HCT116 (cell line): ENCODE data around the gene PAQR7. TPM values are rescaled to one million over a fixed set of nuclear protein-coding genes. Genes with fewer than 3 reads are reported as not detected.

Experiments
- ATAC-seq: fragments of 200-7000 bp; cut with Tn5 transposase; 2 replicates; pipeline ENCODE4 v1.9.1; 2020; ENCODE audit warnings: mild to moderate bottlenecking, moderate library complexity
- BruUV-seq: library from RNA; stranded (reverse); fragments of 400-500 nt; replicated peaks from 2 replicates; lab custom pipeline; 2021; lab: Mats Ljungman, UMichigan
- CTCF ChIA-PET: fragments of 300-600 bp; sonication (Branson Sonifier 250); formaldehyde crosslinking; loops from one replicate; lab custom pipeline; 2021; ENCODE audit warnings: antibody characterized with exemption; lab: Charles Lee
- POLR2A ChIA-PET: fragments of 300-600, 350-600 bp; sonication (Branson Sonifier 250); formaldehyde crosslinking; loops from one replicate; lab custom pipeline; 2021; ENCODE audit warnings: antibody characterized with exemption; lab: Charles Lee
- RAD21 ChIA-PET, 2 experiments: fragments of 300-600 bp; sonication (Branson Sonifier 250); formaldehyde crosslinking; loops; one replicate each; lab custom pipeline; 2023; ENCODE audit warnings: low total read pairs in 2 of 2; ENCODE audit not compliant: uncharacterized antibody in 2 of 2, unreplicated experiment in 2 of 2, low non-redundant PET in 1 of 2; lab: Charles Lee
- DNase-seq: peaks from one replicate; pipeline ENCODE4 v3.0.0-alpha.2; 2010; ENCODE audit warnings: low read depth, low spot score
- H2AFZ ChIP-seq: fragments of 200-600 bp; shearing (Covaris generic), sonication (generic); 2 replicates; pipeline ENCODE4 v1.6.1; 2017; ENCODE audit warnings: low read depth, mixed run types, mixed read lengths, antibody characterized with exemption, low read length; ENCODE audit not compliant: poor library complexity, severe bottlenecking
- H3K27ac ChIP-seq: 2 replicates; pipeline ENCODE4 v1.5.1; 2012; ENCODE audit warnings: low read depth, low read length
- H3K27me3 ChIP-seq: fragments of 200-600 bp; sonication (generic); 2 replicates; pipeline ENCODE4 v1.6.1; 2016; ENCODE audit warnings: mixed run types, low read length, mixed read lengths; ENCODE audit not compliant: insufficient read depth
- H3K36me3 ChIP-seq, 2 experiments: fragments of 200-500 bp in 1 of 2; fragments of 200-600 bp in 1 of 2; sonication (Bioruptor generic) in 1 of 2; sonication (generic) in 1 of 2; 2 replicates each; pipeline versions ENCODE4 v1.5.1 to v1.6.1; 2014 to 2016; ENCODE audit warnings: low read length in 2 of 2, inconsistent platforms in 1 of 2, mixed read lengths in 1 of 2, mixed run types in 1 of 2; ENCODE audit not compliant: insufficient read depth in 2 of 2, control insufficient read depth in 1 of 2
- H3K4me1 ChIP-seq, 2 experiments: fragments of 200-600 bp in 1 of 2; sonication (generic) in 1 of 2; 2 replicates each; pipeline versions ENCODE4 v1.5.1 to v1.6.1; 2012 to 2017; ENCODE audit warnings: low read length in 2 of 2, inconsistent platforms in 1 of 2, mild to moderate bottlenecking in 1 of 2, mixed read lengths in 1 of 2, mixed run types in 1 of 2, moderate library complexity in 1 of 2; ENCODE audit not compliant: insufficient read depth in 2 of 2, control insufficient read depth in 1 of 2
- H3K4me2 ChIP-seq: fragments of 200-600 bp; sonication (generic); 2 replicates; pipeline ENCODE4 v1.6.1; 2017; ENCODE audit warnings: mixed run types, low read length, mixed read lengths
- H3K4me3 ChIP-seq, 2 experiments: fragments of 200-600 bp in 1 of 2; sonication (generic) in 1 of 2; replicated peaks in 1 of 2; 2 replicates each; pipeline ENCODE4 v1.5.1; 2011 to 2016; ENCODE audit warnings: low read length in 2 of 2, control low read depth in 1 of 2, low read depth in 1 of 2, mild to moderate bottlenecking in 1 of 2, mixed read lengths in 1 of 2, mixed run types in 1 of 2
- H3K79me2 ChIP-seq: fragments of 200-600 bp; sonication (generic); 2 replicates; pipeline ENCODE4 v1.6.1; 2017; ENCODE audit warnings: mild to moderate bottlenecking, mixed run types, low read length, moderate library complexity, mixed read lengths; ENCODE audit not compliant: insufficient read depth
- H3K9ac ChIP-seq: fragments of 200-600 bp; sonication (generic); 2 replicates; pipeline ENCODE4 v1.6.1; 2016; ENCODE audit warnings: low read length, mixed read lengths
- H3K9me2 ChIP-seq: fragments of 200-600 bp; sonication (generic), shearing (Covaris generic); 2 replicates; pipeline ENCODE4 v1.6.1; 2017; ENCODE audit warnings: mixed run types, mild to moderate bottlenecking, moderate library complexity; ENCODE audit not compliant: insufficient read depth
- H3K9me3 ChIP-seq, 2 experiments: fragments of 200-500 bp in 1 of 2; fragments of 200-600 bp in 1 of 2; sonication (Bioruptor generic) in 1 of 2; sonication (generic) in 1 of 2; 2 replicates each; pipeline ENCODE4 v1.6.1; 2014 to 2017; ENCODE audit warnings: low read length in 2 of 2, mixed read lengths in 2 of 2, inconsistent platforms in 1 of 2, low read depth in 1 of 2, mild to moderate bottlenecking in 1 of 2, mixed run types in 1 of 2, moderate library complexity in 1 of 2; ENCODE audit not compliant: control insufficient read depth in 1 of 2, insufficient read depth in 1 of 2
- H4K20me1 ChIP-seq: fragments of 200-600 bp; sonication (generic), shearing (Covaris generic); 2 replicates; pipeline ENCODE4 v1.6.1; 2017; ENCODE audit warnings: mixed run types, mild to moderate bottlenecking, moderate library complexity; ENCODE audit not compliant: insufficient read depth
- MAX ChIP-seq: IDR thresholded peaks from 2 replicates; pipeline ENCODE4 v1.6.1; 2012
- POLR2A ChIP-seq: IDR thresholded peaks from 2 replicates; pipeline ENCODE4 v1.7.0; 2011; ENCODE audit warnings: borderline replicate concordance; ENCODE audit not compliant: insufficient read depth, insufficient read length; ENCODE audit errors: extremely low read depth
- SIN3A ChIP-seq: IDR thresholded peaks from 2 replicates; pipeline ENCODE4 v1.6.1; 2012; ENCODE audit warnings: low read depth
- SP1 ChIP-seq: IDR thresholded peaks from 2 replicates; pipeline ENCODE4 v1.6.1; 2012; ENCODE audit warnings: low read depth
- YY1 ChIP-seq: IDR thresholded peaks from 2 replicates; pipeline ENCODE4 v1.6.1; 2011; ENCODE audit warnings: low read length, low read depth, moderate library complexity, mild to moderate bottlenecking; ENCODE audit not compliant: insufficient replicate concordance; ENCODE audit errors: extremely low read depth
- ZBTB33 ChIP-seq: IDR thresholded peaks from 2 replicates; pipeline ENCODE4 v1.6.1; 2011; ENCODE audit warnings: mild to moderate bottlenecking, low read length, moderate library complexity; ENCODE audit not compliant: insufficient replicate concordance; ENCODE audit errors: extremely low read depth
- intact Hi-C: fragments of 100-400 bp; cut with micrococcal nuclease; formaldehyde crosslinking; loops from 2 replicates; pipeline ENCODE4 v1.10.0; 2022
- total RNA-seq: library from RNA; stranded (reverse); gene quantifications from one replicate; pipeline ENCODE4 v1.2.1, GENCODE V29; 2021; ENCODE audit not compliant: unreplicated experiment

PAQR7 gene
- total RNA-seq, 1 experiment from 2014 or later: 13.1 TPM

- H3K9me2 ChIP-seq: no peaks in the 10 kb centered on the region; the same call in 1 of the 2 replicates
- H3K79me2 ChIP-seq: no peaks in the 10 kb centered on the region
- H3K9ac ChIP-seq: peak overlapping the region; percentile 78
- intact Hi-C loops: loop anchor here (2.0 to 10.0 kb wide), 2 partner anchors 33 to 253 kb away; partner anchors contain the start of gene AUNIP
- H3K4me1 ChIP-seq: peaks cover 60 to 85% of the 10 kb centered on the region in 2 experiments
- peak overlapping the region; percentile 87 for H3K4me2 ChIP-seq
- peak overlapping the region; percentile 94 for H3K27ac ChIP-seq
- H4K20me1 ChIP-seq: no peaks in the 10 kb centered on the region
- TF ChIP-seq SP1 (no peak), SIN3A (no peak), MAX (no peak), POLR2A (no peak), ZBTB33 (no peak), YY1 (no peak)
- BruUV-seq: no TSS peak
- ATAC-seq: no peak
- RAD21 ChIA-PET: interaction anchor here (0.7 to 1.5 kb wide), 4 partner anchors 16 to 106 kb away, joined by 3 to 6 read pairs (median 4); partner anchors contain the start of gene PAFAH2 (in 1 of the 2)
- POLR2A ChIA-PET: interaction anchor here (0.6 to 5.5 kb wide), 7 partner anchors 11 to 106 kb away, joined by 3 to 31 read pairs (median 3); partner anchors contain the start of genes PAFAH2, PAQR7 and STMN1
- H3K36me3 ChIP-seq: no peaks in the 10 kb centered on the region; a peak in 1 of 4 replicates
- no peak overlapping the region for H2AFZ ChIP-seq
- H3K4me3 ChIP-seq: peak overlapping the region; percentile 14 to 50; a peak in 3 of 4 replicates
- no peak for DNase-seq
- H3K9me3 ChIP-seq: no peaks in the 10 kb centered on the region
- CTCF ChIA-PET: interaction anchor here (1.9 to 2.2 kb wide), 2 partner anchors 11 to 106 kb away, joined by 12 to 13 read pairs; partner anchors contain the start of gene PAFAH2
- H3K27me3 ChIP-seq: no peaks in the 10 kb centered on the region
Observed at GRCh38 chr1:25891606-25892005, 16.1 kb upstream of the PAQR7 start.
